ENCODE data around the gene PRKN. TPM values are rescaled to one million over a fixed set of nuclear protein-coding genes. Genes with fewer than 3 reads are reported as not detected.

Gene PRKN
- total RNA-seq, 1 experiment from 2014 or later = not detected

- BruUV-seq (replicated peaks) = no TSS peak
- H3K27me3 ChIP-seq (ENCODE audit: insufficient read depth, low read depth) = peaks cover 29% of the 10 kb centered on the region
- H3K9me3 ChIP-seq (ENCODE audit: insufficient read depth, low read depth) = no peaks in the 10 kb centered on the region
- no peak overlapping the region for H3K4me2 ChIP-seq
- POLR2A ChIA-PET (ENCODE audit: unreplicated experiment) = no interaction called here
- no peak overlapping the region for H3K27ac ChIP-seq
- H3K79me2 ChIP-seq (ENCODE audit: low read depth) = no peaks in the 10 kb centered on the region
- no peak for TF ChIP-seq CTCF (conservative IDR thresholded peaks at IDR 0.05)
- TF ChIP-seq EZH2 (IDR thresholded peaks at IDR 0.05; ENCODE audit: low read depth) = no peak
- H2AFZ ChIP-seq = no peak overlapping the region
- no peak overlapping the region for H3K4me3 ChIP-seq
- H3K4me1 ChIP-seq (replicated peaks; ENCODE audit: insufficient read depth) = no peaks in the 10 kb centered on the region
- no peaks in the 10 kb centered on the region for H3K36me3 ChIP-seq (ENCODE audit: low read depth)
- no peak for DNase-seq
- no peaks in the 10 kb centered on the region for H3F3A ChIP-seq (ENCODE audit: insufficient read depth, low read depth)
- no peaks in the 10 kb centered on the region for H4K20me1 ChIP-seq (ENCODE audit: insufficient read depth)
- CTCF ChIA-PET = no interaction called here
- intact Hi-C loops (cut with micrococcal nuclease; ENCODE audit: unreplicated experiment) = no loop called here
- H3K9me2 ChIP-seq (ENCODE audit: insufficient read depth) = no peaks in the 10 kb centered on the region
These were observed 184.3 kb downstream of the PRKN start for GRCh38 chr6:162543221-162543620.

DNA sequence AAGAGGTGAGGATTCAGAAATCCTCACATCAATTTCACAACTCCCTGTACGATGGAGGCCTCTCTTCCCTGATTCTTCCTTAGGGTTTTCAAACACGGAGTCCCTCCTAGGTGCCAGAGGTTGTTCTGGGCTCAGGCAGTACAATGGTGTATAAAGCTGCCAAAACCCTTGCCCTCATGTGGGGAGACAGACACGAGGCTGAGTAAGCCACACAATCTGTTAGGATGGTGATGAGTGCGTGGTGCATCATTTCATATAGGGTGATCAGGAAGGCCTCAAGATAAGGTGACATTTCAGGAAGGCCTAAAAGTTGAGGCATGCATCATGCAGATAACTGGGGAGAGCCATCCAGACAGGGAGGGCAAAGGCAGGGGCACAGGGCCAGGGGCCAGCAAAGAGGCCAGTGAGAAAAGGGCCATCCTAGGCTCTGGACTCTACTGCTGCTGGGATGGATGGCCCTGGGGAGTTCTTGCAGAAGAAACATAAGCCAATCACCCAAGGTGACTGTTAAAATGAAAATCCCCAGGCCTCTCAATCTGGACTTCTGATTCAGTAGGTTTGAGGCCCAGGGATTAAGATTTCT, 186.5 kb downstream of the PRKN start:
- Histone ChIP-seq H3K4me2 (no peak overlapping the region), H3K4me3 (no peak overlapping the region), H2AFZ (no peak overlapping the region), H3K4me1 (replicated peaks; ENCODE audit: insufficient read depth) (no peaks in the 10 kb centered on the region), H3K9me2 (ENCODE audit: insufficient read depth) (no peaks in the 10 kb centered on the region), H3K27ac (no peak overlapping the region), H3K36me3 (ENCODE audit: low read depth) (no peaks in the 10 kb centered on the region), H3K9me3 (ENCODE audit: insufficient read depth, low read depth) (no peaks in the 10 kb centered on the region), H3K79me2 (ENCODE audit: low read depth) (no peaks in the 10 kb centered on the region), H3F3A (ENCODE audit: insufficient read depth, low read depth) (no peaks in the 10 kb centered on the region), H4K20me1 (ENCODE audit: insufficient read depth) (no peaks in the 10 kb centered on the region), H3K27me3 (ENCODE audit: insufficient read depth, low read depth) (peaks cover 24% of the 10 kb centered on the region; the same call in 1 of the 2 replicates)
- TF ChIP-seq CTCF (conservative IDR thresholded peaks at IDR 0.05) = no peak
- no peak for TF ChIP-seq EZH2 (IDR thresholded peaks at IDR 0.05; ENCODE audit: low read depth)
- intact Hi-C loops (cut with micrococcal nuclease; ENCODE audit: unreplicated experiment) = no loop called here
- no TSS peak for BruUV-seq (replicated peaks)
- ChIA-PET POLR2A (ENCODE audit: unreplicated experiment) (no interaction called here), CTCF (no interaction called here)
- no peak for DNase-seq

DNA sequence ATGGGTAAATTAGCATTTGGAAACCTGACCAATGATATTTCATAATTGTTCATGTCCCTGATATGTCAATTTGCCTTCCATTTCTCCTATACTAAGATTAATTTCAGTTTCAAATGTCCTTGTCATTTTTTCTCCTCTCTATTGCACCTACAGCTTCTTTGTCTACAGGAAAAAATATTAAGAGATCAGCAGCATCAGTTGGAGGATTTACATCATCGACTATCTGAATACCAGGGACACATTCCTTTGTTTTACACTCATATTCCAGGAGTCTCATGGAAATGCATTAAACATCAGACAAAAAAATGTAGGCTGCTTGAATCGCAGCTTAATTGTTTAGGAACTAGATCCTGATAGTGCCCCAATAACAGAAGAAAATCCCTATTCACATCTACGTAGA, 188.2 kb downstream of the PRKN start:
- no peaks in the 10 kb centered on the region for H3K36me3 ChIP-seq (ENCODE audit: low read depth)
- TF ChIP-seq EZH2 (IDR thresholded peaks at IDR 0.05; ENCODE audit: low read depth) (no peak), CTCF (conservative IDR thresholded peaks at IDR 0.05) (no peak)
- no peak overlapping the region for H2AFZ ChIP-seq
- intact Hi-C loops (cut with micrococcal nuclease; ENCODE audit: unreplicated experiment) = no loop called here
- H3K4me2 ChIP-seq = no peak overlapping the region
- H4K20me1 ChIP-seq (ENCODE audit: insufficient read depth) = no peaks in the 10 kb centered on the region
- ChIA-PET CTCF (no interaction called here), POLR2A (ENCODE audit: unreplicated experiment) (no interaction called here)
- no peak overlapping the region for H3K27ac ChIP-seq
- no peaks in the 10 kb centered on the region for H3K9me3 ChIP-seq (ENCODE audit: insufficient read depth, low read depth)
- H3K4me1 ChIP-seq (replicated peaks; ENCODE audit: insufficient read depth) = no peaks in the 10 kb centered on the region
- peaks cover 24% of the 10 kb centered on the region; the same call in 1 of the 2 replicates for H3K27me3 ChIP-seq (ENCODE audit: insufficient read depth, low read depth)
- no peak for DNase-seq
- H3K9me2 ChIP-seq (ENCODE audit: insufficient read depth) = no peaks in the 10 kb centered on the region
- H3F3A ChIP-seq (ENCODE audit: insufficient read depth, low read depth) = no peaks in the 10 kb centered on the region
- H3K79me2 ChIP-seq (ENCODE audit: low read depth) = no peaks in the 10 kb centered on the region
- BruUV-seq (replicated peaks) = no TSS peak
- no peak overlapping the region for H3K4me3 ChIP-seq
